ENCODE data around the gene HSD3B7.

Gene HSD3B7

DNA sequence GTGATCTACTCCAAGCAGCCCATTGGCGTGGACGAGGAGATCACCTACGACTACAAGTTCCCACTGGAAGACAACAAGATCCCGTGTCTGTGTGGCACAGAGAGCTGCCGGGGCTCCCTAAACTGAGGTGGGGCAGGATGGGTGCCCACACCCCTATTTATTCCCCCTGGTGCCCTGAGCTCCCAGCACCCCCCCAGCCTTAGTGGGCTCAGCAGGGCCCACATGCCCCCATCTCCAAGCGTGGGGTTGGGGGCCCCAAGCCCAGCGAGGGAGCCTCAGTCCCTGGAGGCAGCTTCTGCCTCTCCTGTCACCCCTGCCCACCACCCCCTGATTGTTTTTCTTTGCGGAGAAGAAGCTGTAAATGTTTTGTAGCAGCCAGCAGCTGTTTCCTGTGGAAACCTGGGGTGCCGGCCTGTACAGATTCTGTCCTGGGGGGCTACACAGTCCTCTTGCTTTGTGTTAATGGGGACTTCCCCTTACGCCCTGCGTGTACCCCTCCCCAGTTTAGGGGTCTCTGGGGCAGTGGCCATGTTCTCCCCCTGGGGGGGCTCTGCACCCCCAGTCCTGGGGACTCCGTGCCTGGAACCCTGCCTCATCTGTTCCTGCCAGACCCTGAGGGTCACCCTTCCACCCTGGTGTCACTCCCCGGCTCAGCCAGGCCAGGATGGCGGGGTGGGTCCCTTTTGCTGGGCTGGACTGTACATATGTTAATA, 953 bp upstream of the HSD3B7 start:
- DNase-seq, result no peak

GRCh38 chr16:30985401-30986128, 558 bp downstream of the HSD3B7 start:
- no peak for DNase-seq

GRCh38 chr16:30986129-30986991, 1.4 kb downstream of the HSD3B7 start:
- DNase-seq, result no peak

DNA sequence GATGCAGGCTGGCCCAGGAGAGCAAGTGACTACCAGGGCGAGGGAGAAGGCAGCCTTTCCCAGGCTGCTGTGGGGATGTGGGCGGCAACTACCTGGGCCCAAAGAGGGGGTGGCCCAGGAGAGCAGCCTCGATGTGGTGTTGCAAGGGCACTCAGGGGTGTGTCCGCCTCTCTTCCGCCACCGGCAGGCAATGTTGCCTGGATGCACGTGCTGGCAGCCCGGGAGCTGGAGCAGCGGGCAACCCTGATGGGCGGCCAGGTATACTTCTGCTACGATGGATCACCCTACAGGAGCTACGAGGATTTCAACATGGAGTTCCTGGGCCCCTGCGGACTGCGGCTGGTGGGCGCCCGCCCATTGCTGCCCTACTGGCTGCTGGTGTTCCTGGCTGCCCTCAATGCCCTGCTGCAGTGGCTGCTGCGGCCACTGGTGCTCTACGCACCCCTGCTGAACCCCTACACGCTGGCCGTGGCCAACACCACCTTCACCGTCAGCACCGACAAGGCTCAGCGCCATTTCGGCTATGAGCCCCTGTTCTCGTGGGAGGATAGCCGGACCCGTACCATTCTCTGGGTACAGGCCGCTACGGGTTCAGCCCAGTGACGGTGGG, 2.7 kb downstream of the HSD3B7 start:
- no peak for DNase-seq

DNA sequence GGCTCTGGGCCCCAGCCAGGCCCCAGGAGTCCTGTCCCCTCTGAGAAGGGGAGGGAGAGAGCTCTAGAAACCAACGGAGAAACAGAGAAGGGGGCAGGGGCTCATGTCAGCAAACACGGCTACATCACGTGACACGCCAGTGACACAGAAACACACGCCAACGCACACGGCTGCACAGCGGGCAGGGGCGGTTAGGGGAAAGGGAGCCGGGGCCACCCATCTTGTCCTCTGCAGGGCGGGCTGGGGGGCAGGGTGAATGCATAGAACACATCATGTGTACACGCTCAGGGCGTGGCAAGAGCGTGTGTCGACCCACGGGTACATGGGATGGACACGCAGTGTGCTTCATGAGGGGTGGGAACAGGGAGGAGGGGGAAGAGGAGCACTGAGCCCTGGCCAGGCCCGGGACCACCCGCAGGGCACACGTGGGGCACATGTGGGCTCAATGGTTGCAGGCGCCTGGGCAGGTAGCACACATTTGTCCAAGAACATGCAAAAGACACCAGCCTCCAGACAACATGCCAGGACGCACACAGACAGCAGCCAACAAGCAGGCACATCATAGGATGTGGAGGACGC, 4.6 kb downstream of the HSD3B7 start:
- DNase-seq, result no peak

DNA sequence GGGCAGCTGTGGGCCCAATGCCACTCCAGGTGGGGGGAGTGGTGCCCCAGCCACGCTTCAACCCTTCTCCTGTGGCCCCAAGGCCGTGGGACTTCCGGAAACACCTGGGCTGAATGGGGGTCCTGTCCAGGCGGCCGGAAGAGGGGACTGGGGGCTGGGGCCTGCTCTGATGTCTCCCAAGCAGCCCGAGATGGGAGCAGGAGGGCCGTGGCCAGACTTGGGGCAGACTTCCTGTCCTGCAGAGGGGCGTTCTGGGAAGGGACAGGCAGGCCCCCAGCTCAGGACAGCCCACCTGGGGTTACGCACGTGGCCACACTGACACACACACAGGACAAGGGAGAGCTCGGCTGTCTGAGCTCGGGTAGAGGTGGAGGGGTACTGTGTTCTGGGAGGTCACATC, 5.1 kb downstream of the HSD3B7 start:
- no peak for DNase-seq

DNA sequence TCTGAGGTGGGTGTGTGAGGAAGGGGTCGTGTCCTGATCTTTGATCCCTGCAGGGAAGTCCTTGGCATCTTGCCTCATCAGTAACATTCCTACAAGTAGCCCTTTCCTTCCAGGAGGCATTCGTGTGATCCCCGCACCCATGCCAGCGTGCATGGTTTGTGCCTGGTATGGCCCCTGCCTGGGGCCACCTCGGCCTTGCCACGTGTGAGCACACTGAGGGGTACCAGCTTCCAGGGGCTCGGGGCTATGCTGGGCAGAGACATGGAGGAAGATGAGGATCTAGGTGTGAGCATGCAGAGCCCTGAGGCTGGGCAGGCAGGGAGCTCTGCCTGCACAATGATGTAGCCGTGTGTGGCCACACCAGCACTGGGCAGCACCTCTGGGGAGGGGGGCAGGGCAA, 6.0 kb downstream of the HSD3B7 start:
- DNase-seq, result no peak

- DNase-seq, result no peak
Measured at GRCh38 chr16:30992276-30992780, 7.3 kb downstream of the HSD3B7 start.

DNA sequence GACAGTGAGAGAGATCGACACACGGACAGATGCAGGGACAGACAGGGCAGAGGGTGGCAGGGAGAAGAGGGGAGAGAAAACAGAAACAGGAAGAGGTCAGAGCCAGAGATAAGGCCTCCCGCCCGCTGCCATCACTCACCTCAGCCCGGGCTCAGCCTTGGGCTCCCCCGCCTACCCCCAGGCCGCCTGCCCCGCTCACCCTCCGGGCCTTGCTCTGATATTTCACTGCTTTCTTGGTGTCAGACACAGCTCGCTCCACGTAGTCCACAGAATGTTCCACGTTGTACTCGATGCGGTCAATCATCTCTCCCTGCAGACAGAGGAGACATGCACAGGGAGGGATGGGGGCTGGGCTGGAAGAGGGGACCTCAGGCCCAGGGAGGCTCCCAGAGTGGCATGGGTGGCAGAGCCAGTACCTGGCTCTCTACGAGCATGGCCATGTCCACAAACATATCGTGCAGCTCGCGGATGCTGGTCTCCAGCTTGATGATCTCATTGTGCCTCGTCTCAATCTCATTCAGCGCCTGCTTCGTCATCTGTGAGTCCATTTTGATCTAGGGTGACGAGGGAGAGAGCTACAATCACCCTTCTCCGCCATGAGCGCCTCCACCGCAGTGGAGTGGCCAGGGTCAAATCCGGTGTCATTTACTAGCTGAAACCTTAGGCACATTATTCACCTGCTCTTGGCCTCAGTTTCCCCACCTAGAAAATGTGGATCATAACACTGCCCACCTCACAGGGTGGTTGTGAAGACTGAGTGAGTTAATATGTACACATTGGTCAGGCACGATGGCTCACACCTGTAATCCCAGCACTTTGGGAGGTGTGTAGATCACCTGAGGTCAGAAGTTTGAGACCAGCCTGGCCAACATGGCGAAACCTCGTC, 8.2 kb downstream of the HSD3B7 start:
- DNase-seq, result no peak

DNA sequence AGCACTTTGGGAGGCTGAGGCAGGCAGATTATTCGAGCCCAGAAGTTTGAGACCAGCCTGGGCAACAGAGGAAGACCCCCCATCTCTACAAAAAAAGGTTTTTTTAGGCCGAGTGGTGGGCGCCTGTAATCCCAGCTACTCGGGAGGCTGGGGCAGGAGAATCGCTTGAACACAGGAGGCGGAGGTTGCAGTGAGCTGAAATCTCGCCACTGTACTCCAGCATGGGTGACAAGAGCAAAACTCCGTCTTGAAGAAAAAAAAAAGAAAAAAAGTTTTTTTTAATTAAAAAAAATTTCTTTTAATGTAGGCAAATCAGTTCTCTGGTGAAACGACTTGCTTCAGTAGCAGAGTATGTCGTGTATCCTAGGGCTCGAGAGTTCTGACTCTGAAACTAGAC, 10.9 kb downstream of the HSD3B7 start:
- no peak for DNase-seq

- no peak for DNase-seq
Measured at GRCh38 chr16:30996324-30996984, 11.4 kb downstream of the HSD3B7 start.

DNA sequence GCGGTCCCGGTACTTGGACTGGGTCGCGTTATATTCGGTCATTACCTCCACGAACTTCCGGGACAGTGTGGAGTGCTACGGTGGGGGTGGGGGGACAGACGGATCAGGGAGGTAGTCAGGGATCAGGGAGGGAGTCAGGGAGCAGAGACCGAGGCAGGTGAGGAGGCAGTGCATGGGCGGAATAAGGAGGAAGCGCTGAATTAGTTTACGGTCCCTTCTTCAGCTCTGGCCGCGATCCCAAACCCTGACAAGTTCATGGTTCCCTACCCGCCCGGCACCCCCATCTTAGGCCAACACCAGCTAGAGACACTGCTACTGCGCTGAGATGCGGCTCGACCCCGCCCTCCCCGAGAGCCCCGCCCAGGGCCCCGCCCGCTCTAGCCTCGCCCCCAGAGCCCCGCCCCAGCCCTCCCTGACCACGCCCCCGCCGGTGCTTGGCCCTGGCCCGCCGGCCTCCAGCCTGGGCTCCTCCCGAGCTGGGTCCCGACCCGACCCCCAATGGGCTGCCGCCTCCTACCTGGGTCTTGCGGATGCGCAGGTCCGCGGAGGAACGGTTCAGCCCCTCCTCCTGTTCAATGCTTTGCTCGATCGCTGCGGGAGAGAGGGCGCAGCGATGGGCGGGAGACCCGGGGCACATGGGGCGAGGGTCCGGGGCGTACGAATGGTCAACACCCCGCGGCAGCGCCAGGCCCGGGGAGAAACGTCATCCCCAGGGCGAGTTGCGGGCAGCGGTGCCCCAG, 12.1 kb downstream of the HSD3B7 start:
- DNase-seq, result peak; percentile 46 to 80 (median 66)

GRCh38 chr16:30997725-30998711, 13.0 kb downstream of the HSD3B7 start:
- no peak for DNase-seq

DNA sequence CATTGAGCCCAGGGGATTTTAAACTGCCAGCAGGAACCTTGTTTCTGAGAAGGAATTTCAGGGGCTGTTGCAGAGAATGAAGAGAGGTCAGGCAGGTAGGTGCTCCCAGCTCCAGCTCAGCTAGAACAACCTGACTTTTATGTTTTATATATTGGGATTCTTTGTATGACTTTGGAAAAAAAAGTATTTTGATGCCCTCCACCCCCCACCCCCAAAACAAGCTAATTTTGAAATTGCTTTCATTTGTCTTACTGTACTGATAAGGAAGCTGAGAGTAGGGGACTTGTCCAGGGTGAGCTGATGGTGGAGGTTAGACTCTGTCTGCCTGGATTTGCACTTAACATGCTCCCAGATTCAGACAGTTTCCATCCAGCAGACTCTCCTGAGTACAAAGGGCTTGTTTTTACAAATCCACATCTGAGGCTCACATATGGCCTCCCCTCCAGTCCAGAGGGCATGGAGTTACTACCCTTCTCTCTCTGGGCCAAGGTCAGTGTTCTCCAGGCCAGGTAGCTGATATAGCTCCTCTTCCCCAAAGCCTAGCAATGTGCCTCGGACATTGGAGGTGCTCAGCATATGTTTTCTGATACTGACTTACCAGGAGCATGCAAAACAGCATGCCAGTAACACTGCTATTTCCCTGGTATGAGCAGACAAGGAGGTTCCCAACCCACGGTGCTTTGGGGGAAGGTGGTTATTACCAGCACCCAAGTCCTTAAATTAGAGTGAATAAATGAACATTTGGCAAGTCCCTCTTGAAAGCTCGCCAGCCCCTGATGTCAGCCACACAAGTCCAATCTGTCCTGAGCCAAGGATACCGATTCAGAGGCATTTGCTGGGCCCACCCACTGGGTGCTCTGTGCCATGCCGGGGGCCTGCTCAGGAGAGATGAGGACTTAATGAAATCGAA, 14.1 kb downstream of the HSD3B7 start:
- DNase-seq, result no peak

GRCh38 chr16:31000671-31001382, 15.8 kb downstream of the HSD3B7 start:
- DNase-seq, result no peak

DNA sequence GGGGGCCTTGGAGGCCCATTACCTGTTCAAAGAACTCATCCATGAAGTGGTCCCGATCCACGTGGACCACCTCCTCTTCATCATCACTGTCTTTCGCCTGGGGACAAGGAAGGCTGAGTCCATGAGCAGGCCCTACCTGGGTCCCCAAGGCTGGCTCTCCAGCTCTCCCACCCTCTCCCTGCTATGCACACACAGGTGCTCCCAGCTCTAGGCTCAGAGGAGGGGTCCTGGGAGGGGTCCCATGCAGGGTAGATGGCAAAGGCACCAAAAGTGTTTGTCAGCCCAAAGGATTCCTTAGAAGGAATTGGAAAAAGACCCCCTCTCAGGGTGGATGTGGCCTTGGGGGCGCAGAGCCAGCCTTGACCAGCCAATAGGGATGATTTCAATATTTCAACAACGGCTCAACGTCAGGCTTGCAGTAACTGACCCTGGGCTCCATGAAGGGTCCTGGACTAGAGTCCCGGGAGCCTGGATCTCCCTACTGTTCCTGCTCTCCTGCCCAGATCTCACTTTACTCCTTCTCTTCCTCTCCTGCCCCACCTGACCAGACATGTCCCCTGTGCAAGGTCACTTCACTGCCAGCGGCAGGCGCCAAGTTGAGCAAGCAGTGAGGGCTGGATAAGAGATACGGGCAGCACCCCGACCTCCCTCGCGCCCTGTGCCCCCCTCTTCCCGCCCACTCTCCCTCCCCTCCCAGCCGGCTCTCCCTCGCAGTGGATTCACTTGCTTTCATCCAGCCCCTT, 16.7 kb downstream of the HSD3B7 start:
- no peak for DNase-seq

Data from activated naive CD4-positive, alpha-beta T cell (primary cell).